RWPE2 (cell line): ENCODE measurements around the gene PACS1.
"Not testable (repeated sequence)": the region's sequence is repeated elsewhere in the genome, so short reads cannot be mapped to it uniquely, and the experiment has no call there.

Source experiments
- ATAC-seq: fragments of 200-7000 bp; cut with Tn5 transposase; 3 replicates; pipeline ENCODE4 v1.9.1; 2021; ENCODE audit warnings: low read depth
- DNase-seq: peaks from one replicate; pipeline ENCODE4 v3.0.0-alpha.2; 2020; ENCODE audit warnings: low spot score
- H3K27ac ChIP-seq: fragments of 450-650 bp; 2 replicates; pipeline ENCODE4 v1.5.1; 2017; ENCODE audit warnings: mild to moderate bottlenecking; ENCODE audit not compliant: poor library complexity, severe bottlenecking
- H3K27me3 ChIP-seq: fragments of 250-450 bp; sonication (Bioruptor Pico); 2 replicates; pipeline ENCODE4 v1.5.1; 2021; ENCODE audit warnings: mild to moderate bottlenecking, moderate library complexity; ENCODE audit not compliant: insufficient read depth, poor library complexity, severe bottlenecking
- H3K36me3 ChIP-seq: fragments of 250-450 bp; sonication (Bioruptor Pico); 2 replicates; pipeline ENCODE4 v1.5.1; 2020; ENCODE audit warnings: low read depth, mild to moderate bottlenecking, moderate library complexity
- H3K4me1 ChIP-seq: fragments of 250-450 bp; sonication (Bioruptor Pico); 2 replicates; pipeline ENCODE4 v1.5.1; 2021; ENCODE audit warnings: mild to moderate bottlenecking, moderate library complexity; ENCODE audit not compliant: insufficient read depth, poor library complexity, severe bottlenecking
- H3K4me3 ChIP-seq: fragments of 250-450 bp; sonication (Bioruptor Pico); 2 replicates; pipeline ENCODE4 v1.5.1; 2021; ENCODE audit warnings: mild to moderate bottlenecking, moderate library complexity; ENCODE audit not compliant: severe bottlenecking
- H3K9me3 ChIP-seq: fragments of 250-450 bp; sonication (Bioruptor Pico); 2 replicates; pipeline ENCODE4 v1.5.1; 2021; ENCODE audit warnings: mild to moderate bottlenecking, moderate library complexity; ENCODE audit not compliant: severe bottlenecking
- TF ChIP-seq, protein P1 (sequence below): fragments of 450-650 bp; IDR thresholded peaks from one replicate; pipeline ENCODE4 v1.5.1; 2017; ENCODE audit warnings: mild to moderate bottlenecking, moderate library complexity; ENCODE audit not compliant: poor library complexity, severe bottlenecking

Gene PACS1

DNA sequence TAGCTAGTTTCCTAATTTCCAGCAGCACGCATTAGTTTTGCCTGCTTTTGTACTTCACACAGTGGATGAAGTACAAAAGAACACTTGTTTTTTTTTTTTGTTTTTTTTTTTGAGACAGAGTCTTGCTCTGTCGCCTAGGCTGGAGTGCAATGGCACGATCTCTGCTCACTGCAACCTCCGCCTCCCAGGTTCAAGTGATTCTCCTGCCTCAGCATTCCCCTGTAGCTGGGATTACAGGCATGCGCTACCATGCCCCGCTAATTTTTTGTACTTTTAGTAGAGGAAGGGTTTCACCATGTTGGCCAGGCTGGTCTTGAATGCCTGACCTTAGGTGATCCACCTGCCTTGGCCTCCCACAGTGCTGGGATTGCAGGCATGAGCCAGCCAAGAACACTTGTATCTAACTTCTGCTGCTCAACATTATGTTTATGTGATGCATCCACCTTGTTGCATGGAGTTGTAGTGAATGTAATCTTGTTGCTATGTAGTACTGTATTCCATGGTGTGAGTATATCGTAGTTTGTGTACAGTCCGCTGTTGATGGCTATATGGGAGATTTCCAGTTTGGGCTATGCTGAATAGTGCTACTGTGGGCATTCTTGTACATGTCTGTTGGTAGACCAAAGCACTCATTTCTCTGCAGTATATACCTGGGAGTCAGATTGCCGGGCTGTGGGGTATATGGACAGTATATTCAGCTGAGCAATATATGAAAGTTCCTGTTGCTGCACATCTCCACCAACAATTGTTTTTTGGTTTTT, 17.3 kb downstream of the PACS1 start:
- Histone ChIP-seq H3K27me3 (no peaks in the 10 kb centered on the region), H3K4me3 (no peak overlapping the region), H3K27ac (no peak overlapping the region), H3K9me3 (no peaks in the 10 kb centered on the region), H3K4me1 (peaks cover 12% of the 10 kb centered on the region), H3K36me3 (peaks cover 16% of the 10 kb centered on the region)
- TF ChIP-seq, protein P1, sequence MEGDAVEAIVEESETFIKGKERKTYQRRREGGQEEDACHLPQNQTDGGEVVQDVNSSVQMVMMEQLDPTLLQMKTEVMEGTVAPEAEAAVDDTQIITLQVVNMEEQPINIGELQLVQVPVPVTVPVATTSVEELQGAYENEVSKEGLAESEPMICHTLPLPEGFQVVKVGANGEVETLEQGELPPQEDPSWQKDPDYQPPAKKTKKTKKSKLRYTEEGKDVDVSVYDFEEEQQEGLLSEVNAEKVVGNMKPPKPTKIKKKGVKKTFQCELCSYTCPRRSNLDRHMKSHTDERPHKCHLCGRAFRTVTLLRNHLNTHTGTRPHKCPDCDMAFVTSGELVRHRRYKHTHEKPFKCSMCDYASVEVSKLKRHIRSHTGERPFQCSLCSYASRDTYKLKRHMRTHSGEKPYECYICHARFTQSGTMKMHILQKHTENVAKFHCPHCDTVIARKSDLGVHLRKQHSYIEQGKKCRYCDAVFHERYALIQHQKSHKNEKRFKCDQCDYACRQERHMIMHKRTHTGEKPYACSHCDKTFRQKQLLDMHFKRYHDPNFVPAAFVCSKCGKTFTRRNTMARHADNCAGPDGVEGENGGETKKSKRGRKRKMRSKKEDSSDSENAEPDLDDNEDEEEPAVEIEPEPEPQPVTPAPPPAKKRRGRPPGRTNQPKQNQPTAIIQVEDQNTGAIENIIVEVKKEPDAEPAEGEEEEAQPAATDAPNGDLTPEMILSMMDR: no peak
- DNase-seq (no peak), ATAC-seq (no peak)

DNA sequence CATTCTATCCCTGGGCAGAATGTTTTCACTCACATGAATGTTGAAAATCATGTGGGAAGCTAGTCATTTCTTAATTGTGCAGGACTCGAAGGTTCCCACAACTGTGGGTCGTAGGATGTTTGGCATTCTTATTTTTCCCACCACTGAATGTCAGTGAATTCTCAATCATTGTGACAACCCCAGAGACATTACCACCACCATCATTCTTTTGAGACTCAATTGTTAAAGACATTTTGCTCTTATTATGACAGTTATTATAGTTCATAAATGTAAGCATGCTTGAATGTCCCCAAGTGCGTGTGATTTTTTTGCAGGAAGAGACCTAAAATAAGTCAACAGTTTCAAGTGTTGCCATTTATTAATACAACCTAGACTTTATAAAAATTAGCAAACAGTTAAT, 19.0 kb downstream of the PACS1 start:
- H3K9me3 ChIP-seq: no peaks in the 10 kb centered on the region
- no peak for DNase-seq
- no peaks in the 10 kb centered on the region for H3K27me3 ChIP-seq
- TF ChIP-seq, protein P1: no peak
- peaks cover 13% of the 10 kb centered on the region for H3K36me3 ChIP-seq
- no peak overlapping the region for H3K27ac ChIP-seq
- no peak for ATAC-seq
- H3K4me3 ChIP-seq: no peak overlapping the region
- no peaks in the 10 kb centered on the region for H3K4me1 ChIP-seq

DNA sequence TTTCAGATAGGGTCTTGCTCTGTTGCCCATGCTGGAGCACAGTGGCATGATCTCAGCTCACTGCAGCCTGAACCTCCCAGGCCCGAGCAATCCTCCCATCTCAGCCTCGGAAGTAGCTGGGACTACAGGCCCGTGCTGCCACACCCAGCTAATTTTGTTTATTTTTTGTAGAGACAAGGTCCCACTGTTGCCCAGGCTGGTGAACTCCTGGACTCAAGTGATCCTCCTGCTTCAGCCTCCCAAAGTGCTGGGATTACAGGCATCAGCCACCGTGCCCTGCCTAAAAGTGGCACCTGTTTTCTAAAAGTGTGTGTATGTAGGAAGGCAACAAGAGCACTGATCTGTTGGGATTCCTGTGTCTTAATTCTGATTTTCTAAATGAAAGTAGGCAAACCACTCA, 20.2 kb downstream of the PACS1 start:
- no peak for ATAC-seq
- TF ChIP-seq, protein P1: no peak

DNA sequence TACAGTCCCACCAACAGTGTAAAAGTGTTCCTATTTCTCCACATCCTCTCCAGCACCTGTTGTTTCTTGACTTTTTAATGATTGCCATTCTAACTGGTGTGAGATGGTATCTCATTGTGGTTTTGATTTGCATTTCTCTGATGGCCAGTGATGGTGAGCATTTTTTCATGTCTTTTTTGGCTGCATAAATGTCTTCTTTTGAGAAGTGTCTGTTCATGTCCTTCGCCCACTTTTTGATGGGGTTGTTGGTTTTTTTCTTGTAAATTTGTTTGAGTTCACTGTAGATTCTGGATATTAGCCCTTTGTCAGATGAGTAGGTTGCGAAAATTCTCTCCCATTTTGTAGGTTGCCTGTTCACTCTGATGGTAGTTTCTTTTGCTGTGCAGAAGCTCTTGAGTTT, 22.1 kb downstream of the PACS1 start:
- not testable (repeated sequence) for H3K4me3 ChIP-seq, ATAC-seq, H3K27ac ChIP-seq, H3K9me3 ChIP-seq, DNase-seq, H3K4me1 ChIP-seq, H3K27me3 ChIP-seq
- H3K36me3 ChIP-seq: peaks cover 13% of the 10 kb centered on the region

More for the DNA sequence above, 20.2 kb downstream of the PACS1 start:
- Histone ChIP-seq H3K4me1 (no peaks in the 10 kb centered on the region), H3K27me3 (no peaks in the 10 kb centered on the region), H3K9me3 (no peaks in the 10 kb centered on the region), H3K27ac (no peak overlapping the region), H3K4me3 (no peak overlapping the region), H3K36me3 (peaks cover 13% of the 10 kb centered on the region)
- no peak for DNase-seq

DNA sequence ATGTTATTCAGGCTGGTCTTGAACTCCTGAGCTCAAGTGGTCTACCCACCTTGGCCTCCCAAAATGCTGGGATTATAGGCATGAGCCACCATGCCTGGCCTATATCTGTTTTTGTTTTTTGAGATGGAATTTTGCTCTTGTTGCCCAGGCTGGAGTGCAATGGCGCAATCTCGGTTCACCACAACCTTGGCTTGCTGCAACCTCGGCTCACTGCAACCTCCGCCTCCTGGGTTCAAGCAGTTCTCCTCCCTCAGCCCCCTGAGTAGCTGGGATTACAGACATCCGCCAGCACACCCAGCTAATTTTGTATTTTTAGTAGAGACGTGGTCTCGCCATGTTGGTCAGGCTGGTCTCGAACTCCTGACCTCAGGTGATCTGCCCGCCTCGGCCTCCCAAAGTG, 29.7 kb downstream of the PACS1 start:
- not testable (repeated sequence) for H3K4me3 ChIP-seq, H3K4me1 ChIP-seq, H3K36me3 ChIP-seq, H3K27ac ChIP-seq, DNase-seq, H3K9me3 ChIP-seq, H3K27me3 ChIP-seq, ATAC-seq
